Mucosa of rectum (tissue), 2 donors: ENCODE results near the gene HPCAL1.

ENCODE experiments used
- H3K27ac ChIP-seq, 2 donors: one replicate each; pipeline ENCODE4 v1.7.0; 2013; ENCODE audit warnings: inconsistent platforms in 2 of 2, low read depth in 2 of 2, low read length in 2 of 2
- H3K27me3 ChIP-seq, 2 donors: one replicate each; pipeline ENCODE4 v1.7.0; 2013; ENCODE audit warnings: low read length in 2 of 2; ENCODE audit not compliant: control insufficient read depth in 2 of 2, insufficient read depth in 2 of 2
- H3K36me3 ChIP-seq, 2 donors: one replicate each; pipeline ENCODE4 v1.7.0; 2013; ENCODE audit warnings: low read length in 2 of 2; ENCODE audit not compliant: control insufficient read depth in 2 of 2, insufficient read depth in 2 of 2
- H3K4me1 ChIP-seq, 2 donors: one replicate each; pipeline ENCODE4 v1.7.0; 2013; ENCODE audit warnings: low read length in 2 of 2, mild to moderate bottlenecking in 1 of 2; ENCODE audit not compliant: control insufficient read depth in 2 of 2, insufficient read depth in 2 of 2
- H3K4me3 ChIP-seq, 2 donors: one replicate each; pipeline ENCODE4 v1.7.0; 2013; ENCODE audit warnings: low read length in 2 of 2
- H3K9ac ChIP-seq, 2 donors: one replicate each; pipeline ENCODE4 v1.7.0; 2013; ENCODE audit warnings: low read length in 2 of 2, low read depth in 1 of 2, mild to moderate bottlenecking in 1 of 2
- H3K9me3 ChIP-seq, 2 donors: one replicate each; pipeline ENCODE4 v1.7.0; 2013; ENCODE audit warnings: low read length in 2 of 2; ENCODE audit not compliant: control insufficient read depth in 2 of 2
- donor health status: healthy.
- donor health status: Normal muscosa, but diverticular disease.

The HPCAL1 gene

GRCh38 chr2:10471955-10472354, 169.3 kb downstream of the HPCAL1 start:
- no peak overlapping the region for H3K9ac ChIP-seq
- no peak overlapping the region for H3K4me3 ChIP-seq
- H3K36me3 ChIP-seq: no peaks in the 10 kb centered on the region
- no peaks in the 10 kb centered on the region for H3K27me3 ChIP-seq
- H3K27ac ChIP-seq: no peak overlapping the region
- H3K9me3 ChIP-seq: no peaks in the 10 kb centered on the region
- H3K4me1 ChIP-seq: no peaks in the 10 kb centered on the region

GRCh38 chr2:10473121-10473756, 170.5 kb downstream of the HPCAL1 start:
- Histone ChIP-seq H3K9ac (no peak overlapping the region), H3K27ac (no peak overlapping the region)

DNA sequence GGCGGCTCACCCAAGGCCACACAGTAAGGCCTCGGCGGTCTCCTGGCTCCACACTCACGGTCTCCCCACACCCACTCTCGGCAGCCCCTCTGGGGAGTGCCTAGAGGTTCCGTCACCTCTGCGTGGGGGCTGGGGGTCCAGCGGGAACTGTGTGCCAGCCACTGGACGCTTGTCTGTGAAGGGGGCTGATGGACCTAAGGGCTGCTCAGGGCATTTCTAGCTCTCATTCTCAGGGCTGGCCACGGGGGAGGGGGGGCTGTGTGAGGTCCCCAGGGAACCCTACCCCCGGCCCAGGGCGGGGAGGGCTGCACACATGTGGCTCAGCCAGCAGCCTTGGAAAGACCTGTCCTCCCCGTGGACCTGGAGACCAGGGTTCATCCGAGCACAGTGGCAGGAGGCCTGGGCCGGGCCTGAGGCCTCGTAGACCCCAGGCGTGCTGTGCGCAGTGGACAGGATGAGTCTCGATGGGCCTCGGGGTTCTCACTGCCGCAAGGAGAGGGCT, 172.6 kb downstream of the HPCAL1 start:
- Histone ChIP-seq H3K4me1 (no peaks in the 10 kb centered on the region), H3K36me3 (no peaks in the 10 kb centered on the region), H3K4me3 (no peak overlapping the region), H3K27ac (no peak overlapping the region), H3K27me3 (no peaks in the 10 kb centered on the region), H3K9ac (no peak overlapping the region), H3K9me3 (no peaks in the 10 kb centered on the region)

More at GRCh38 chr2:10473121-10473756, 170.5 kb downstream of the HPCAL1 start:
- H3K27me3 ChIP-seq: no peaks in the 10 kb centered on the region
- no peaks in the 10 kb centered on the region for H3K9me3 ChIP-seq
- H3K4me3 ChIP-seq: no peak overlapping the region
- no peaks in the 10 kb centered on the region for H3K36me3 ChIP-seq
- H3K4me1 ChIP-seq: no peaks in the 10 kb centered on the region

DNA sequence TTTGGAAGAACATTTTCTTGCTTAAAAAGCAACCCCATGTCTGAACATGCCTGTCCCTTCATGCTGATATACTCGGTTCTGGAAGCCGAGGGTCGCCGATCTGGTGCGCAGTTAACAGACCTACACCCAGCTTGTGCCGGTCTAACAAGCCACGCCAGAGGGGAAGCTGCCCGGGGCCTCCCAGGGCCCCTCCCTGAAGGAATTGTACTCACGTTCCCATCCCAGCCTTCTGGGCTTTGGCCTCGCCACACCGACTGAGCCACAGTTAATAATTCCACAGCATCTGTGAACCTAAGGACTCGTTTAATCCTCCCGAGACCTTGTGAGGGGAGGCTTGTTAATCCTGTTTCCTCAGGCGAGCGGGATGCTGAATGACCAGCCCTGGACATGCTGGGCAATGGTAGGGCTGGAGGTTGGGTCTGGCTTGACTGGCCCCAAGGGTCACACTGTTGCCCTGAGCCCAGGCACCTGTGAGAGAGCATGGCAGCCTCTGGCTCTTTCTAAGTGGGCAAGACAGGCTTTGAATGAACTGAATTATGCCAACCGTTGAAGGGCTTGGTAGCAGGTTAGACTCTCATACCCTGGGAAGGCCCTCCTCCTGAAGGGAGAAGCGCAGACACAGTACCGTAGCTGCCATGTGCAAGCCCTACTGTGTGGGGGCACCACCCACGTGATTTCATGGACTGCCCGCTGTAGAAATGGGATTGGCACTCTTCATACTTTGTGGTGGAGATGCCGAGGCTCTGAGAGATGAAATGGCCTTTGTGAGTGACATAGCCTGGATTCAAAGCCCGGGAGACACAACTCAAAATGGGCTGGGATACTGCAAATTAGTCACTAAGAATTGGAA, 173.3 kb downstream of the HPCAL1 start:
- H3K4me3 ChIP-seq: no peak overlapping the region
- H3K27me3 ChIP-seq: no peaks in the 10 kb centered on the region
- no peak overlapping the region for H3K9ac ChIP-seq
- no peaks in the 10 kb centered on the region for H3K36me3 ChIP-seq
- no peaks in the 10 kb centered on the region for H3K4me1 ChIP-seq
- no peak overlapping the region for H3K27ac ChIP-seq
- H3K9me3 ChIP-seq: no peaks in the 10 kb centered on the region

DNA sequence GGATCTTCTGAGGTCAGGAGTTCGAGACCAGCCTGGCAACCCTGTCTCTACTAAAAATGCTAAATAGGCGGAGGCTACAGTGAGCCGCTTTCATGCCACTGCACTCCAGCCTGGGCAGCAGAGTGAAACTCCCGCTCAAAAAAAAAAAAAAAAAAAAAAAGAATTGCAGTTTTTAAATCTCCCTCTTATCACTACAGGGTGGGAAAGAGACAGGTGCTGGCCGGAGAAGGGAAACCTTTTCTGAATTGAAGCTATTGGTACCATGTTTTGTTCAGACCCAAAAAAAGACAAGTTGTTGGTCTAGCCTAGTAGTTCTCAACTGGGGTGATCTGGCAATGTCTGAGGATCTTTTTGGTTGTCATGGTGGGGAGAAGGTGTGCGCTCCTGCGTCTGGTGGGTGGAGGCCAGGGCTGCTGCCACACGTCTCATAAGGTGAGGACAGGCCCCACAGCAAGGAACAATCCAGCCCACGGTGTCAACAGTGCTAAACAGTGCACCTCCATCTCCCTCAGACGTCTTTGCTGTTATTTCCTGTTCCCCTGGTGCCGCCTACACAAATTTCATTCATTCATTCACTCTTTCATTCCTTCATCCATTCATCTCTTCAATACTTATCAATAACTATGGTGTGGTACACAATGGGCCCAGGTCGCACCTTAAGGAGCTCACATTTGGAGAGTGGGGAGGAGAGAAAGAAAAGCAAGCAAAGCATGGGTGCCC, 174.2 kb downstream of the HPCAL1 start:
- H3K4me1 ChIP-seq: no peaks in the 10 kb centered on the region
- H3K4me3 ChIP-seq: no peak overlapping the region
- peaks cover 0 to 2% of the 10 kb centered on the region in 2 donors for H3K27me3 ChIP-seq
- no peak overlapping the region for H3K27ac ChIP-seq
- H3K9ac ChIP-seq: no peak overlapping the region
- no peaks in the 10 kb centered on the region for H3K36me3 ChIP-seq
- H3K9me3 ChIP-seq: no peaks in the 10 kb centered on the region
